Breast epithelium (tissue), 3 donors: ENCODE results near the gene CCDC80.

Source experiments
- CTCF ChIP-seq, 3 donors: fragments of 450-650 bp; IDR thresholded peaks; one replicate each; pipeline ENCODE4 v1.5.1; 2016 to 2017; ENCODE audit warnings: antibody characterized with exemption in 3 of 3, mild to moderate bottlenecking in 3 of 3, moderate library complexity in 3 of 3
- POLR2A ChIP-seq: fragments of 450-650 bp; IDR thresholded peaks from one replicate; pipeline ENCODE4 v1.6.1; 2016; ENCODE audit warnings: antibody characterized with exemption, mild to moderate bottlenecking, moderate library complexity
- POLR2AphosphoS5 ChIP-seq, 3 donors: sonication (generic); formaldehyde crosslinking; IDR thresholded peaks; one replicate each; pipeline ENCODE4 v1.6.1; 2017; ENCODE audit warnings: antibody characterized with exemption in 3 of 3

DNA sequence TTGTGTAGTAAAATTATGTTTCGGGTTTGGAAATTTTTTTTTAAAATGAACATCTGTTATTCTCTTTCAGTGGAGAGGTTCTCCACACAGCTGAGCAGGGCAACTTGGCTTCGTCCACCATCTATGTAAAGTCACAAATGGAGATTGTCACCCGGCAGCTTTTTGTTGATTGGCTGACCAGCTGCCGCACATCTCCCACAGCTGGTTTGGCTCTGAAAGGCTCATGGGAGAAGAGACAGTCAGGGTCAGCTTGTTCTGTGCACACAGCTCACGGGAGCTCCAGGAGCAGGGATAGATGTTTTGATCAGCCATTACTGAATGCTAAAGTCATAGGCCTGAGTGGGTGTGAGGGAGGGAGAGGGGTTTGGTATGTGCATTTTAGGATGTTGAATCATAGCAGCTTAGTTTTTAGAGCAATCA lies 12.9 kb upstream of the CCDC80 start:
- TF ChIP-seq CTCF (IDR thresholded peaks at IDR 0.05) (no peak), POLR2A (no peak), POLR2AphosphoS5 (IDR thresholded peaks at IDR 0.05) (no peak)
